OCI-LY3 (cell line): ENCODE measurements around the gene SPCS2.
A peak's percentile ranks its signal among the peaks of the same experiment; 100 is the strongest.

Source experiments
- H2AFZ ChIP-seq: fragments of 200-600, 300-600 bp; shearing (Covaris generic); 2 replicates; pipeline ENCODE4 v1.6.0; 2014; ENCODE audit warnings: antibody characterized with exemption, low read depth, low read length
- H3K27ac ChIP-seq: fragments of 200-600, 300-600 bp; sonication (generic); 2 replicates; pipeline ENCODE4 v1.5.1; 2014; ENCODE audit warnings: mild to moderate bottlenecking, low read length, moderate library complexity, mixed read lengths
- H3K27me3 ChIP-seq: fragments of 200-600, 300-600 bp; sonication (generic); 2 replicates; pipeline ENCODE4 v1.6.1; 2014; ENCODE audit warnings: low read depth, low read length, mixed read lengths
- H3K36me3 ChIP-seq: fragments of 200-600, 300-600 bp; sonication (generic); replicated peaks from 2 replicates; pipeline ENCODE3; 2014; ENCODE audit warnings: low read depth, low read length, mixed read lengths
- H3K4me1 ChIP-seq: fragments of 300-600, 200-600 bp; sonication (generic); 2 replicates; pipeline ENCODE4 v1.6.1; 2014; ENCODE audit warnings: low read length, mixed read lengths
- H3K4me2 ChIP-seq: fragments of 200-600, 300-600 bp; sonication (generic); 2 replicates; pipeline ENCODE4 v1.6.1; 2014; ENCODE audit warnings: low read length, mixed read lengths
- H3K4me3 ChIP-seq: fragments of 300-600, 200-600 bp; sonication (generic); 2 replicates; pipeline ENCODE4 v1.5.1; 2014; ENCODE audit warnings: antibody characterized with exemption, mild to moderate bottlenecking, low read length, moderate library complexity
- H3K79me2 ChIP-seq: fragments of 300-600, 200-600 bp; shearing (Covaris generic); 2 replicates; pipeline ENCODE4 v1.6.1; 2014; ENCODE audit warnings: mild to moderate bottlenecking, low read length, mixed read lengths
- H3K9ac ChIP-seq: fragments of 300-600, 200-600 bp; shearing (Covaris generic); 2 replicates; pipeline ENCODE4 v1.6.0; 2014; ENCODE audit warnings: mild to moderate bottlenecking, low read length, moderate library complexity
- H3K9me3 ChIP-seq: fragments of 200-600, 300-600 bp; shearing (Covaris generic); 2 replicates; pipeline ENCODE4 v1.6.1; 2014; ENCODE audit warnings: low read length, mixed read lengths; ENCODE audit not compliant: insufficient read depth
- H4K20me1 ChIP-seq: fragments of 200-600, 300-600 bp; sonication (generic); 2 replicates; pipeline ENCODE4 v1.6.1; 2016; ENCODE audit warnings: low read length, mixed read lengths; ENCODE audit not compliant: insufficient read depth
- CTCF ChIP-seq: fragments of 200-600, 300-600 bp; sonication (generic); IDR thresholded peaks from 2 replicates; pipeline ENCODE4 v1.5.1; 2014; ENCODE audit warnings: antibody characterized with exemption, low read length, low read depth
- EZH2phosphoT487 ChIP-seq: fragments of 200-600 bp; shearing (Covaris generic); IDR thresholded peaks from 2 replicates; pipeline ENCODE4 v1.6.1; 2018; ENCODE audit warnings: antibody characterized with exemption, mixed run types, low read depth

SPCS2 gene

GRCh38 chr11:74927496-74927895 is 21.6 kb upstream of the SPCS2 start:
- H3K36me3 ChIP-seq: peaks cover 6% of the 10 kb centered on the region

GRCh38 chr11:74929431-74930363 is 19.4 kb upstream of the SPCS2 start:
- H4K20me1 ChIP-seq: no peaks in the 10 kb centered on the region
- peaks cover 12% of the 10 kb centered on the region for H3K36me3 ChIP-seq
- H3K27ac ChIP-seq: no peak overlapping the region
- no peaks in the 10 kb centered on the region for H3K27me3 ChIP-seq
- no peak overlapping the region for H2AFZ ChIP-seq
- H3K4me2 ChIP-seq: no peak overlapping the region
- H3K9ac ChIP-seq: no peak overlapping the region
- no peaks in the 10 kb centered on the region for H3K9me3 ChIP-seq
- peak; percentile 99 for TF ChIP-seq CTCF
- TF ChIP-seq EZH2phosphoT487: no peak
- no peaks in the 10 kb centered on the region for H3K79me2 ChIP-seq
- H3K4me1 ChIP-seq: no peaks in the 10 kb centered on the region
- no peak overlapping the region for H3K4me3 ChIP-seq

More at GRCh38 chr11:74927496-74927895, 21.6 kb upstream of the SPCS2 start:
- Histone ChIP-seq H3K4me2 (no peak overlapping the region), H3K9ac (no peak overlapping the region), H3K27me3 (no peaks in the 10 kb centered on the region), H3K9me3 (no peaks in the 10 kb centered on the region), H3K4me3 (no peak overlapping the region), H2AFZ (no peak overlapping the region), H3K4me1 (no peaks in the 10 kb centered on the region), H3K27ac (no peak overlapping the region), H3K79me2 (no peaks in the 10 kb centered on the region), H4K20me1 (no peaks in the 10 kb centered on the region)
- TF ChIP-seq CTCF (no peak), EZH2phosphoT487 (no peak)

- H2AFZ ChIP-seq: no peak overlapping the region
These were observed 16.9 kb upstream of the SPCS2 start for GRCh38 chr11:74932169-74932568.

More at GRCh38 chr11:74932169-74932568, 16.9 kb upstream of the SPCS2 start:
- Histone ChIP-seq H4K20me1 (no peaks in the 10 kb centered on the region), H3K9ac (no peak overlapping the region), H3K27ac (no peak overlapping the region), H3K27me3 (no peaks in the 10 kb centered on the region), H3K9me3 (no peaks in the 10 kb centered on the region), H3K79me2 (no peaks in the 10 kb centered on the region), H3K4me3 (no peak overlapping the region), H3K4me1 (no peaks in the 10 kb centered on the region), H3K4me2 (no peak overlapping the region), H3K36me3 (peaks cover 21% of the 10 kb centered on the region)
- no peak for TF ChIP-seq CTCF
- no peak for TF ChIP-seq EZH2phosphoT487
